ENCODE data around the gene TMEM140. TPM values are rescaled to one million over a fixed set of nuclear protein-coding genes. Genes with fewer than 3 reads are reported as not detected.
A peak's percentile ranks its signal among the peaks of the same experiment; 100 is the strongest.
"Not testable (repeated sequence)": the region's sequence is repeated elsewhere in the genome, so short reads cannot be mapped to it uniquely, and the experiment has no call there.

TMEM140 gene
- total RNA-seq, 1 experiment from 2014 or later: 1.6 TPM

GRCh38 chr7:135158874-135159273 is 11.0 kb downstream of the TMEM140 start:
- no peak for DNase-seq (ENCODE audit: low spot score)

GRCh38 chr7:135159359-135160085 is 11.7 kb downstream of the TMEM140 start:
- DNase-seq (ENCODE audit: low spot score): no peak

GRCh38 chr7:135160098-135160857 is 12.4 kb downstream of the TMEM140 start:
- DNase-seq (ENCODE audit: low spot score): peak; percentile 59

- no peak for DNase-seq (ENCODE audit: low spot score)
Measured at GRCh38 chr7:135160858-135161653, 13.2 kb downstream of the TMEM140 start.

GRCh38 chr7:135161669-135162068 is 13.8 kb downstream of the TMEM140 start:
- no peak for DNase-seq (ENCODE audit: low spot score)

GRCh38 chr7:135162382-135163001 is 14.6 kb downstream of the TMEM140 start:
- DNase-seq (ENCODE audit: low spot score): no peak

- DNase-seq (ENCODE audit: low spot score): no peak
Measured at GRCh38 chr7:135164357-135165061, 16.6 kb downstream of the TMEM140 start.

GRCh38 chr7:135165862-135166261 is 18.0 kb downstream of the TMEM140 start:
- no peak for DNase-seq (ENCODE audit: low spot score)

GRCh38 chr7:135166338-135166990 is 18.6 kb downstream of the TMEM140 start:
- DNase-seq (ENCODE audit: low spot score): no peak

GRCh38 chr7:135167365-135167917 is 19.6 kb downstream of the TMEM140 start:
- DNase-seq (ENCODE audit: low spot score): no peak

- no peak for DNase-seq (ENCODE audit: low spot score)
Measured at GRCh38 chr7:135168001-135168400, 20.1 kb downstream of the TMEM140 start.

GRCh38 chr7:135168489-135169140 is 20.7 kb downstream of the TMEM140 start:
- DNase-seq (ENCODE audit: low spot score): no peak

GRCh38 chr7:135169141-135169963 is 21.5 kb downstream of the TMEM140 start:
- peak; percentile 32 for DNase-seq (ENCODE audit: low spot score)

GRCh38 chr7:135169964-135170273 is 22.0 kb downstream of the TMEM140 start:
- no peak for DNase-seq (ENCODE audit: low spot score)

GRCh38 chr7:135170274-135170997 is 22.6 kb downstream of the TMEM140 start, which contains the start of gene CYREN:
CYREN (minus strand) TSS chr7:135170707; CDS start chr7:135168922, 1,785 bp downstream.
- peak; percentile 77 for DNase-seq (ENCODE audit: low spot score)

GRCh38 chr7:135170998-135171481 is 23.2 kb downstream of the TMEM140 start:
- DNase-seq (ENCODE audit: low spot score): not testable (repeated sequence)

GRCh38 chr7:135171581-135172291 is 23.9 kb downstream of the TMEM140 start:
- not testable (repeated sequence) for DNase-seq (ENCODE audit: low spot score)
